Measurements from ENCODE around the gene NAT14. TPM values are rescaled to one million over a fixed set of nuclear protein-coding genes. Genes with fewer than 3 reads are reported as not detected.

NAT14 gene
- total RNA-seq, 1 experiment from 2014 or later = 45.2 TPM

DNA sequence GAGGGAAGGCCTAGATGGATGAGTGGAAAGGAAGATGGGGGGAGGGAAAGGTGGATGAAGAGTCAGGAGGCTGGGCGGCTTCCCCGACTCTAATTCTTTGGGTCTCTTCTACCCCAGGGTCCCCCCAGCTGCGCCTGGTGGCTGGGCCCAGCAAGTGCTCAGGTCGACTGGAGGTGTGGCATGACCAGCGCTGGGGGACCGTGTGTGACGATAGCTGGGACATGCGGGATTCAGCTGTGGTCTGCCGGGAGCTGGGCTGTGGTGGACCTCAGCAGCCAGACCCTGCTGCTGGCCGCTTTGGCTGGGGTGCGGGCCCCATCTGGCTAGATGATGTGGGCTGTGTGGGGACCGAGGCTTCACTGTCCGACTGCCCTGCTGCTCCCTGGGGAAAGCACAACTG, 12.8 kb downstream of the NAT14 start:
- ChIA-PET CTCF (no interaction called here), POLR2A (no interaction called here)
- Mint-ChIP-seq H3K9me3 (ENCODE audit: unreplicated experiment) (peaks cover 8% of the 10 kb centered on the region), H3K27me3 (ENCODE audit: insufficient read depth, unreplicated experiment) (no peaks in the 10 kb centered on the region), H3K27ac (ENCODE audit: unreplicated experiment) (no peak overlapping the region), H3K4me1 (ENCODE audit: low read depth, unreplicated experiment) (peaks cover 15% of the 10 kb centered on the region), H3K36me3 (ENCODE audit: insufficient read depth, unreplicated experiment) (peaks cover 16% of the 10 kb centered on the region), H3K4me3 (ENCODE audit: unreplicated experiment) (no peak overlapping the region)
- DNase-seq = no peak
- Histone ChIP-seq H3K9me3 (no peaks in the 10 kb centered on the region), H3K4me1 (peaks cover 4% of the 10 kb centered on the region; the same call in 1 of the 2 replicates), H3K36me3 (ENCODE audit: control insufficient read depth, insufficient read depth, low read length) (no peaks in the 10 kb centered on the region), H3K27me3 (replicated peaks; ENCODE audit: control insufficient read depth, insufficient read depth, low read length) (no peaks in the 10 kb centered on the region), H3K4me3 (ENCODE audit: low read depth, low read length) (no peak overlapping the region)
- no TSS peak for BruUV-seq (replicated peaks)
- TF ChIP-seq, protein P1, sequence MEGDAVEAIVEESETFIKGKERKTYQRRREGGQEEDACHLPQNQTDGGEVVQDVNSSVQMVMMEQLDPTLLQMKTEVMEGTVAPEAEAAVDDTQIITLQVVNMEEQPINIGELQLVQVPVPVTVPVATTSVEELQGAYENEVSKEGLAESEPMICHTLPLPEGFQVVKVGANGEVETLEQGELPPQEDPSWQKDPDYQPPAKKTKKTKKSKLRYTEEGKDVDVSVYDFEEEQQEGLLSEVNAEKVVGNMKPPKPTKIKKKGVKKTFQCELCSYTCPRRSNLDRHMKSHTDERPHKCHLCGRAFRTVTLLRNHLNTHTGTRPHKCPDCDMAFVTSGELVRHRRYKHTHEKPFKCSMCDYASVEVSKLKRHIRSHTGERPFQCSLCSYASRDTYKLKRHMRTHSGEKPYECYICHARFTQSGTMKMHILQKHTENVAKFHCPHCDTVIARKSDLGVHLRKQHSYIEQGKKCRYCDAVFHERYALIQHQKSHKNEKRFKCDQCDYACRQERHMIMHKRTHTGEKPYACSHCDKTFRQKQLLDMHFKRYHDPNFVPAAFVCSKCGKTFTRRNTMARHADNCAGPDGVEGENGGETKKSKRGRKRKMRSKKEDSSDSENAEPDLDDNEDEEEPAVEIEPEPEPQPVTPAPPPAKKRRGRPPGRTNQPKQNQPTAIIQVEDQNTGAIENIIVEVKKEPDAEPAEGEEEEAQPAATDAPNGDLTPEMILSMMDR (IDR thresholded peaks at IDR 0.05; ENCODE audit: insufficient read depth in 1 of 2, low read depth in 1 of 2, low read length in 1 of 2, severe bottlenecking in 1 of 2, unreplicated experiment in 1 of 2) = no peak
- intact Hi-C loops (cut with micrococcal nuclease; ENCODE audit: unreplicated experiment) = no loop called here

DNA sequence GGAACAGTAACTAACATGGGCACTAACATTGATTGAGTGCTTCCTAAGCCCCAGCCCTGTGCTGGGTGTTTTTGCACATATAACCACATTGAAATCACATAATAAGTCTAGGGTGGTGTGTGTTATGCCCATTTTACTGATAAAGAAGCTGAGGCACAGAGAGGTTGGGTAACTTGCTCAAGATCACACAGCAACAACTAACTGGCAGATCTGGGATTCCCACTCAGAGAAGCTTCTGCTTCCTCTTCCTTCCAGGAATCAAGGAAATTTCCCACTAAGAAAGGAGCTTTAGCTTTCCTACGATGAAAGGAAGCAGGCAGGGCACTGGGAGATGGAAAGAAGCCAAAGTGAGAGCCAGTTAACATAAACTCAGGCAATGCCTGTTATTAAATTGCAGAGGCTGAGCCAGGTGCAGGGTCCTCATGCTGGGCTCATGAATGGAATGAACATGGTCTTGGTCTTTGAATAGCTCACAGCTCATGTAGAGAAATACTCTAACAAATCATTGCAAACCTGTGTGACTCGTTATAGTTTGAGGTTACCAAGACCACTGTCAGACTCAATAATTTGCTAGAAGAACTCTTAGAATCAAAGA, 13.4 kb downstream of the NAT14 start:
- TF ChIP-seq, protein P1 (IDR thresholded peaks at IDR 0.05; ENCODE audit: insufficient read depth in 1 of 2, low read depth in 1 of 2, low read length in 1 of 2, severe bottlenecking in 1 of 2, unreplicated experiment in 1 of 2) = no peak
- POLR2A ChIA-PET = no interaction called here
- Histone ChIP-seq H3K4me1 (peaks cover 5% of the 10 kb centered on the region), H3K4me3 (ENCODE audit: low read depth, low read length) (no peak overlapping the region), H3K9me3 (no peaks in the 10 kb centered on the region), H3K27me3 (replicated peaks; ENCODE audit: control insufficient read depth, insufficient read depth, low read length) (no peaks in the 10 kb centered on the region), H3K36me3 (ENCODE audit: control insufficient read depth, insufficient read depth, low read length) (no peaks in the 10 kb centered on the region)
- Mint-ChIP-seq H3K27ac (ENCODE audit: unreplicated experiment) (no peak overlapping the region), H3K4me3 (ENCODE audit: unreplicated experiment) (no peak overlapping the region), H3K36me3 (ENCODE audit: insufficient read depth, unreplicated experiment) (peaks cover 21% of the 10 kb centered on the region), H3K4me1 (ENCODE audit: low read depth, unreplicated experiment) (peaks cover 20% of the 10 kb centered on the region), H3K9me3 (ENCODE audit: unreplicated experiment) (peaks cover 14% of the 10 kb centered on the region), H3K27me3 (ENCODE audit: insufficient read depth, unreplicated experiment) (peaks cover 3% of the 10 kb centered on the region)
- intact Hi-C loops (cut with micrococcal nuclease; ENCODE audit: unreplicated experiment) = no loop called here
- no TSS peak for BruUV-seq (replicated peaks)
- DNase-seq = no peak
- CTCF ChIA-PET = interaction anchor here (1.2 kb wide), 1 partner anchor 108 kb away, joined by 6 read pairs; the partner anchor contains the start of gene ZNF865

DNA sequence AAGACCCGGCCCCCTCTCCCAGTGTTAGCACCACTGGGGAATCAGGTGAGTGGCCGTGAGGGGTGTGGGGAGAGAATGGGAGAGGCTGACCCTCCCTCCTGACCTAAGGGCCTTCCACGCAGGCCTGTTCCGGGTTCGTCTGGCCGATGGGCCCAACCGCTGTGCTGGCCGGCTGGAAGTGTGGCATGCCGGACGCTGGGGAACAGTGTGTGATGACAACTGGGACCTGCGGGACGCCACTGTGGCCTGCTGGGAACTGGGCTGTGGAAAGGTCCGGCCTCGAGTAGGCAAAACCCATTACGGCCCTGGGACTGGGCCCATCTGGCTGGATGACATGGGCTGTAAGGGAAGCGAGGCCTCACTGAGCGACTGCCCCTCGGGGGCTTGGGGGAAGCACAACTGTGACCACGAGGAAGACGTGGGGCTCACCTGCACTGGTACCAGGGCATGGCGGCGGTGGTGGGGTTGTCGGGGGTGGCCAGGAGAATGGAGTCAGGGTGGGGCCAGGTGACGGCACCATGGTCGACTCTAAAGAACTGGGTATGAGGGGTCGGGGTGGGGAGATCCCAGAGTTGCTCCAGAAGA, 15.5 kb downstream of the NAT14 start:
- intact Hi-C loops (cut with micrococcal nuclease; ENCODE audit: unreplicated experiment) = loop anchor here (5.0 to 10.0 kb wide), 2 partner anchors 96 to 132 kb away; partner anchors contain the start of gene UBE2S
- Mint-ChIP-seq H3K27me3 (ENCODE audit: insufficient read depth, unreplicated experiment) (peaks cover 8% of the 10 kb centered on the region), H3K4me1 (ENCODE audit: low read depth, unreplicated experiment) (peaks cover 18% of the 10 kb centered on the region), H3K27ac (ENCODE audit: unreplicated experiment) (no peak overlapping the region), H3K4me3 (ENCODE audit: unreplicated experiment) (no peak overlapping the region), H3K36me3 (ENCODE audit: insufficient read depth, unreplicated experiment) (peaks cover 20% of the 10 kb centered on the region), H3K9me3 (ENCODE audit: unreplicated experiment) (peaks cover 18% of the 10 kb centered on the region)
- peaks cover 4% of the 10 kb centered on the region; the same call in 1 of the 2 replicates for H3K9me3 ChIP-seq
- H3K27me3 ChIP-seq (replicated peaks; ENCODE audit: control insufficient read depth, insufficient read depth, low read length) = no peaks in the 10 kb centered on the region
- no peak for DNase-seq
- CTCF ChIA-PET = no interaction called here
- H3K4me3 ChIP-seq (ENCODE audit: low read depth, low read length) = no peak overlapping the region
- POLR2A ChIA-PET = no interaction called here
- H3K36me3 ChIP-seq (ENCODE audit: control insufficient read depth, insufficient read depth, low read length) = no peaks in the 10 kb centered on the region
- BruUV-seq (replicated peaks) = no TSS peak
- TF ChIP-seq, protein P1 (IDR thresholded peaks at IDR 0.05; ENCODE audit: insufficient read depth in 1 of 2, low read depth in 1 of 2, low read length in 1 of 2, severe bottlenecking in 1 of 2, unreplicated experiment in 1 of 2) = no peak
- H3K4me1 ChIP-seq = peaks cover 8% of the 10 kb centered on the region; the same call in 1 of the 2 replicates

Data from Caco-2 (cell line).